Measurements from ENCODE around the gene RARS1. TPM values are rescaled to one million over a fixed set of nuclear protein-coding genes. Genes with fewer than 3 reads are reported as not detected.

RARS1 gene
- total and polyA plus RNA-seq, 7 donors = 27.2 to 69.3 (median 39.6) TPM

DNA sequence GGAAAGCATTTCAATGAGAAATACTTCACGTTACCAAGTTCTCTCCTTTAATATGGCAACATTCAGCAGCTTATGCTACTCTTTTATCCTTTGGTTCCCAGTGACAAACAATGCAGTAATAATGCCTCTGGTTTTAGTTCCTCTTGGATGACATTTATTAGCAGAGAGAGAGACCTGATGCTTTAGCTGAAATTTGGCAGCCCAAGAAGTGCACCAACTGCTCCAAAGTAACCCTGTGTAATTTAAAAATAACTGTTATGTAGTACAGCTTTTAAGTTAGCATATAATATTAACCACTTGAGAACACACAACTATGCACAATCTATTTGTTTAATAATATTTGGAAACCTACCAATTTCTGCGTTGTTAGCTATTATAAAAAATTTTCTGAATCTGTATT lies 71.1 kb downstream of the RARS1 start:
- TF ChIP-seq CTCF (IDR thresholded peaks at IDR 0.05) = no peak

DNA sequence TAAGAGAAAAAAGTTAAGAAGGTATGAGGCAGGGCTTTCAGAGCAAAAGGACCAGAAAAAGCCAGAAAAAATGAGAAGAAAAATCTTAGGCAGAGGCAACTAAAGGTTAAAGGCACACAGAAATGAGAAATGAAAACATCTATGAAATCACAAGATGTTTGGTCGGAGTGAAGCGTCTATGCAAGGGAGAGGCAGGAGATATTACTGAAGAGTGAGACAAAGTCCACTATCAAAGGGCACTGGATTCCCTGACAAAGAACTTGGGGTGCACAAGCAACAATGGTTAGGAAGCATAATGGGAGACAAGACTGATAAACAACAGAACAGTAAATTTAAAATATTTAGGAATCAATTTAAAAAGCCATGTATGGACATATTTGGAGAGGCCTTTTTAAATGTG lies 76.0 kb downstream of the RARS1 start:
- no peak for DNase-seq
- Histone ChIP-seq H3K27ac (no peak overlapping the region), H3K27me3 (ENCODE audit: insufficient read depth in 3 of 3, low read length in 2 of 3) (no peaks in the 10 kb centered on the region), H3K9me3 (no peaks in the 10 kb centered on the region), H3K4me3 (no peak overlapping the region), H3K36me3 (ENCODE audit: insufficient read depth in 1 of 2, low read depth in 1 of 2) (peaks cover 9 to 93% of the 10 kb centered on the region in 2 donors), H3K4me1 (no peaks in the 10 kb centered on the region)
- whole genome bisulfite sequencing, 3 donors = 86 to 93% (median 87%) methylated on average over 2 of the region's 2 CpGs
- intact Hi-C loops (cut with DNase I) = no loop called here
- no peak for TF ChIP-seq CTCF (IDR thresholded peaks at IDR 0.05)
- ATAC-seq = no peak

More for the DNA sequence above, 71.1 kb downstream of the RARS1 start:
- H3K36me3 ChIP-seq (ENCODE audit: insufficient read depth in 1 of 2, low read depth in 1 of 2) = peaks cover 17 to 81% of the 10 kb centered on the region in 2 donors
- 78 to 86% (median 79%) methylated on average over 2 of the region's 2 CpGs for WGBS, 3 donors
- H3K9me3 ChIP-seq = no peaks in the 10 kb centered on the region
- H3K27ac ChIP-seq = no peak overlapping the region
- no peaks in the 10 kb centered on the region for H3K27me3 ChIP-seq (ENCODE audit: insufficient read depth in 3 of 3, low read length in 2 of 3)
- no peak overlapping the region for H3K4me3 ChIP-seq
- ATAC-seq (peak in 2 of 4 donors; percentile 38 to 58), DNase-seq (no peak)
- peaks cover 2% of the 10 kb centered on the region for H3K4me1 ChIP-seq
- intact Hi-C loops (cut with DNase I) = loop anchor here in 1 of 2 donors (5.0 kb wide), 1 partner anchor 65 kb away; no protein-coding TSS in a partner anchor

DNA sequence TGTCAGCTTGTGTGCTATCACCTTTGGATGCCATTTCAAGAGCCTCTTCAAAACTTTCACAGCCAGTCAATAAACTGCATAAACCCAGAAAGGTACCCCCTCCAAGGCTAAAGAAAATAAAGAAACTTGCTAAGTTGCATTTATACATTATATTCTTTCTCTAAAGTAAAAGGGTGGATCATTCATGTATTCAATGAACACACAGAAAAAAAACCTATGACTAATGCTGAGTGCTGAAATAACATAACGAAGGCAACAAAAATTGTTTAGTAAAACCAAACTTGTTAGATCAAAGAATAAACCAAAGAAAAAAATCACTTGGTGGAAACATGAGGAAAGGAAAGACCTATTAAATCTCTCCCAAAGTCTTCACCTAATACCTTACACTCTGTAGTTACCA lies 77.7 kb downstream of the RARS1 start:
- DNase-seq (no peak), ATAC-seq (no peak)
- no peak for TF ChIP-seq CTCF (IDR thresholded peaks at IDR 0.05)
- Histone ChIP-seq H3K27me3 (ENCODE audit: insufficient read depth in 3 of 3, low read length in 2 of 3) (no peaks in the 10 kb centered on the region), H3K4me1 (no peaks in the 10 kb centered on the region), H3K27ac (no peak overlapping the region), H3K4me3 (no peak overlapping the region), H3K36me3 (ENCODE audit: insufficient read depth in 1 of 2, low read depth in 1 of 2) (peaks cover 4 to 91% of the 10 kb centered on the region in 2 donors), H3K9me3 (no peaks in the 10 kb centered on the region)
- intact Hi-C loops (cut with DNase I) = no loop called here
- 95 to 97% (median 97%) methylated on average over 1 of the region's 1 CpG for WGBS, 3 donors

DNA sequence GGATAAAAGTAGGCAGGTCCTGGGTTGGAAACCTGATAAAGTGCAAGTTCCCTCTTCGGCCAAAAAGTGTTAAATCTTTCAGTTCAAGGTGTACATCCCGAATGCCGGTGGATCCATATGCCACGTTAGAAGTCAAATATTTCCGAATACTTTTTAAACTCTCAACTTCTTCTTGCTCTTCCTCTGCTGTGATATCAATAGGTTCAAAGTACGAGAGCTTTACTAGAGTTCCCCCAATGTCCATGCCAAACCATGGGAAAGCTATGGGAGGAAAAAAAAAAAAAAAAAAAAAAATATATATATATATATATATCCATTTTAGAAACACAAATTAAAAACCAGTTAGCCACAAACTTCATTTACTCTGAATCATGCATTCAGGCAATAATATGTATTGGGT lies 82.5 kb downstream of the RARS1 start:
- ATAC-seq = no peak
- intact Hi-C loops (cut with DNase I) = no loop called here
- Histone ChIP-seq H3K36me3 (ENCODE audit: insufficient read depth in 1 of 2, low read depth in 1 of 2) (peaks cover 0 to 48% of the 10 kb centered on the region in 2 donors), H3K4me3 (no peak overlapping the region), H3K27ac (no peak overlapping the region), H3K9me3 (no peaks in the 10 kb centered on the region), H3K4me1 (no peaks in the 10 kb centered on the region), H3K27me3 (ENCODE audit: insufficient read depth in 3 of 3, low read length in 2 of 3) (no peaks in the 10 kb centered on the region)
- no peak for DNase-seq
- no peak for TF ChIP-seq CTCF (IDR thresholded peaks at IDR 0.05)
- WGBS, 3 donors = 98 to 99% (median 98%) methylated on average over 6 of the region's 6 CpGs

Other genes with a start within 250 kb of the RARS1 start
- gene WWC1, start 194.8 kb upstream of the RARS1 start, total RNA-seq = under 1 TPM in 1 of 4 donors, not detected in 3; 0.25 TPM
- under 1 TPM; 0.03 to 0.13 (median 0.04) TPM for gene WWC1, start 194.8 kb upstream of the RARS1 start, polyA plus RNA-seq
- under 1 TPM in 1 of 4 donors, not detected in 3; 0.20 TPM for gene FBLL1, start 42.8 kb downstream of the RARS1 start, total RNA-seq
- under 1 TPM in 2 of 3 donors, not detected in 1; 0.05 to 0.21 TPM for gene FBLL1, start 42.8 kb downstream of the RARS1 start, polyA plus RNA-seq
- gene PANK3, start 92.9 kb downstream of the RARS1 start, total RNA-seq = 10 to 100 TPM; 26.8 to 30.7 (median 29.6) TPM
- gene PANK3, start 92.9 kb downstream of the RARS1 start, polyA plus RNA-seq = 10 to 100 TPM in 2 of 3 donors, 1 to 10 TPM in 1; 5.6 to 21.0 (median 15.5) TPM